Measurements from ENCODE around the gene TRPM3. TPM values are rescaled to one million over a fixed set of nuclear protein-coding genes. Genes with fewer than 3 reads are reported as not detected.

TRPM3 gene
- total RNA-seq, 1 experiment from 2014 or later: 0.26 TPM

DNA sequence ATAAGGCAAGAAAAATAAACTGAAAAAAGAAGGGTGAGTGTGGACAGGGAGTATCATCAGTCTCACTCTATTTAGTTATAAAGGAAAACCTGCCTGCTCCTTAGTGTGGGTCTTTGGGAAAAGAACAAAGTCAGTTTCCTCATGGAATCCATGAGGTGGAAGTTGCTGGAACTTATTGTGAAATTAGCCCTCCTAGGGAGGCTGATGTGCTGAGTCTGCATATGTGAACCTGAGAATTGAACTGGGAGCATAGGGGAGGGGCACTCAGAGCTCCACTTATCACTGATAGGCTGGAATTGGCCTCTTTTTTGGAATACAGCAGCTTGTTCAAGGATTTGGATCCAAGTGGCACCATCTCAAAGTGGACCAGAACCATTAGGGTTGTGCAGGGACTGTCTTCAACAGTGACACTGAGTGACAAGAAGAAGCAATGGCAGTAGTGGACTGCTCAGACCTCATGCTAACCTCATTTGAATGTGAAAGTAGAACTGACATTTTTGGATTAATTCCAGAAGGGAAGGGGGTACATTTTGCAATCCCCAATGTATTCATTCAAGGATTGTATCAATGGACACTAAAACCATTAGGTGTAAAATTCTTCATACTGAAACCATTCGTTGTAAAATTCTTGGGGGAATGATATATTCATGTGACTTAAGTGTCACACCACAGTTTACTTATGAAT is 603.4 kb downstream of the TRPM3 start:
- Histone ChIP-seq H4K20me1 (ENCODE audit: insufficient read depth) (no peaks in the 10 kb centered on the region), H3K27ac (no peak overlapping the region), H3K4me2 (no peak overlapping the region), H3K9me2 (ENCODE audit: insufficient read depth) (no peaks in the 10 kb centered on the region), H3K4me3 (no peak overlapping the region), H3K27me3 (ENCODE audit: insufficient read depth, low read depth) (no peaks in the 10 kb centered on the region), H3K79me2 (ENCODE audit: low read depth) (no peaks in the 10 kb centered on the region), H3K36me3 (ENCODE audit: low read depth) (no peaks in the 10 kb centered on the region), H3F3A (ENCODE audit: insufficient read depth, low read depth) (no peaks in the 10 kb centered on the region), H2AFZ (no peak overlapping the region), H3K9me3 (ENCODE audit: insufficient read depth, low read depth) (no peaks in the 10 kb centered on the region), H3K4me1 (replicated peaks; ENCODE audit: insufficient read depth) (no peaks in the 10 kb centered on the region)
- no peak for DNase-seq
- intact Hi-C loops (cut with micrococcal nuclease; ENCODE audit: unreplicated experiment): loop anchor here (10.0 kb wide), 1 partner anchor 173 kb away; no protein-coding TSS in a partner anchor
- CTCF ChIA-PET: no interaction called here
- no peak for TF ChIP-seq EZH2 (IDR thresholded peaks at IDR 0.05; ENCODE audit: low read depth)
- TF ChIP-seq, protein P1, sequence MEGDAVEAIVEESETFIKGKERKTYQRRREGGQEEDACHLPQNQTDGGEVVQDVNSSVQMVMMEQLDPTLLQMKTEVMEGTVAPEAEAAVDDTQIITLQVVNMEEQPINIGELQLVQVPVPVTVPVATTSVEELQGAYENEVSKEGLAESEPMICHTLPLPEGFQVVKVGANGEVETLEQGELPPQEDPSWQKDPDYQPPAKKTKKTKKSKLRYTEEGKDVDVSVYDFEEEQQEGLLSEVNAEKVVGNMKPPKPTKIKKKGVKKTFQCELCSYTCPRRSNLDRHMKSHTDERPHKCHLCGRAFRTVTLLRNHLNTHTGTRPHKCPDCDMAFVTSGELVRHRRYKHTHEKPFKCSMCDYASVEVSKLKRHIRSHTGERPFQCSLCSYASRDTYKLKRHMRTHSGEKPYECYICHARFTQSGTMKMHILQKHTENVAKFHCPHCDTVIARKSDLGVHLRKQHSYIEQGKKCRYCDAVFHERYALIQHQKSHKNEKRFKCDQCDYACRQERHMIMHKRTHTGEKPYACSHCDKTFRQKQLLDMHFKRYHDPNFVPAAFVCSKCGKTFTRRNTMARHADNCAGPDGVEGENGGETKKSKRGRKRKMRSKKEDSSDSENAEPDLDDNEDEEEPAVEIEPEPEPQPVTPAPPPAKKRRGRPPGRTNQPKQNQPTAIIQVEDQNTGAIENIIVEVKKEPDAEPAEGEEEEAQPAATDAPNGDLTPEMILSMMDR (conservative IDR thresholded peaks at IDR 0.05): no peak
- POLR2A ChIA-PET (ENCODE audit: unreplicated experiment): no interaction called here
- no TSS peak for BruUV-seq (replicated peaks)

DNA sequence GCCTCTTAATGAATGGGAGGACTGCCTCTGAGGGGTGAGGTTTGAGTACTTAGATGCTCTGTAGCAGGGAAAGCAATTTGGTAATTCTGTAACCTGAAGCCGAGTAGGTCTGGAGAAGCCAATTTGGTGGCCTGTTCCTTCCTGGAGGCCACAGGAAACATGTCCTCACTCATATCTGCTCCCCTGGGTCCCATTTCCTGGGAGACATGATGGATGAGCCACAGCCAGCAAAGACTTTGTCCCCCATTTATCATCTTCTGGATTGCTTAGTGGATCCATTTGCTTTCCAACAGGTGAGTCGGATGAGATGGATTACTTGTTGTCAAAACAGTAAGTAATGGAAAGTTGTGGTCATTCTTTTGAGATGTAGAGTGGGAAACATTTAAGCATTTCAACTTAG is 607.1 kb downstream of the TRPM3 start:
- intact Hi-C loops (cut with micrococcal nuclease; ENCODE audit: unreplicated experiment): loop anchor here (10.0 kb wide), 1 partner anchor 169 kb away; no protein-coding TSS in a partner anchor
- H2AFZ ChIP-seq: no peak overlapping the region

DNA sequence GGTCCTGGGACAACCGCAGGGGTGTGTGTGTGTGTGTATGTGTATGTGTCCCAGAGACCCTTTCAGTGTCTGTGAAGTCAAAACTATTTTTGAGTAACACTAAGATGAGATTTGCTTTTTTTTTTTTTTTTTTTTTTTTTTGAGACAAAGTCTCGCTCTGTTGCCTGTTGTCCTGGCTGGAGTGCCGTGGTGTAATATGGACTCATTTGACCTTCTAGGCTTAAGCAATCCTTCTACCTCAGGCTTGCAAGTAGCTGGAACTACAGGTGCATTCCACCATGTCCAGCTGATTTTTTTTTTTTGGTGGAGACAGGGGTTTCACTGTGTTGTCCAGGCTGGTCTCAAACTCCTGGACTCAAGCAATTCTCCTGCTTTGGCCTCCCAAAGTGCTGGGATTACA is 609.6 kb downstream of the TRPM3 start:
- H3K36me3 ChIP-seq (ENCODE audit: low read depth): no peaks in the 10 kb centered on the region
- TF ChIP-seq, protein P1 (conservative IDR thresholded peaks at IDR 0.05): no peak
- no peak for TF ChIP-seq EZH2 (IDR thresholded peaks at IDR 0.05; ENCODE audit: low read depth)
- no peaks in the 10 kb centered on the region for H3F3A ChIP-seq (ENCODE audit: insufficient read depth, low read depth)
- CTCF ChIA-PET: interaction anchor here (0.6 to 0.7 kb wide), 2 partner anchors 107 to 140 kb away, joined by 4 to 9 read pairs; no protein-coding TSS in a partner anchor
- H4K20me1 ChIP-seq (ENCODE audit: insufficient read depth): no peaks in the 10 kb centered on the region
- BruUV-seq (replicated peaks): no TSS peak
- no peak overlapping the region for H3K4me2 ChIP-seq
- POLR2A ChIA-PET (ENCODE audit: unreplicated experiment): no interaction called here
- H3K9me3 ChIP-seq (ENCODE audit: insufficient read depth, low read depth): no peaks in the 10 kb centered on the region
- intact Hi-C loops (cut with micrococcal nuclease; ENCODE audit: unreplicated experiment): loop anchor here (10.0 kb wide), 1 partner anchor 167 kb away; no protein-coding TSS in a partner anchor
- no peaks in the 10 kb centered on the region for H3K79me2 ChIP-seq (ENCODE audit: low read depth)
- H3K4me3 ChIP-seq: no peak overlapping the region
- H3K27ac ChIP-seq: no peak overlapping the region
- no peaks in the 10 kb centered on the region for H3K4me1 ChIP-seq (replicated peaks; ENCODE audit: insufficient read depth)
- H3K27me3 ChIP-seq (ENCODE audit: insufficient read depth, low read depth): no peaks in the 10 kb centered on the region
- no peaks in the 10 kb centered on the region; the same call in 1 of the 2 replicates for H3K9me2 ChIP-seq (ENCODE audit: insufficient read depth)
- H2AFZ ChIP-seq: no peak overlapping the region
- no peak for DNase-seq

More for the DNA sequence above, 607.1 kb downstream of the TRPM3 start:
- no peak overlapping the region for H3K27ac ChIP-seq
- no peak for TF ChIP-seq EZH2 (IDR thresholded peaks at IDR 0.05; ENCODE audit: low read depth)
- TF ChIP-seq, protein P1 (conservative IDR thresholded peaks at IDR 0.05): no peak
- no peaks in the 10 kb centered on the region for H3K9me3 ChIP-seq (ENCODE audit: insufficient read depth, low read depth)
- no peak for DNase-seq
- ChIA-PET CTCF (no interaction called here), POLR2A (ENCODE audit: unreplicated experiment) (no interaction called here)
- no peaks in the 10 kb centered on the region for H3F3A ChIP-seq (ENCODE audit: insufficient read depth, low read depth)
- H3K79me2 ChIP-seq (ENCODE audit: low read depth): no peaks in the 10 kb centered on the region
- H3K27me3 ChIP-seq (ENCODE audit: insufficient read depth, low read depth): no peaks in the 10 kb centered on the region
- H3K4me2 ChIP-seq: no peak overlapping the region
- BruUV-seq (replicated peaks): no TSS peak
- no peaks in the 10 kb centered on the region for H3K4me1 ChIP-seq (replicated peaks; ENCODE audit: insufficient read depth)
- no peak overlapping the region for H3K4me3 ChIP-seq
- H3K36me3 ChIP-seq (ENCODE audit: low read depth): no peaks in the 10 kb centered on the region
- H4K20me1 ChIP-seq (ENCODE audit: insufficient read depth): no peaks in the 10 kb centered on the region
- H3K9me2 ChIP-seq (ENCODE audit: insufficient read depth): no peaks in the 10 kb centered on the region
